ENCODE data around the gene PASK.
"Not testable (repeated sequence)": the region's sequence is repeated elsewhere in the genome, so short reads cannot be mapped to it uniquely, and the experiment has no call there.

The PASK gene

GRCh38 chr2:241123816-241124536 lies 25.3 kb downstream of the PASK start:
- DNase-seq = peak; percentile 42

GRCh38 chr2:241122376-241123002 lies 26.8 kb downstream of the PASK start:
- DNase-seq = no peak

GRCh38 chr2:241121008-241121407 lies 28.3 kb downstream of the PASK start:
- DNase-seq = no peak

DNA sequence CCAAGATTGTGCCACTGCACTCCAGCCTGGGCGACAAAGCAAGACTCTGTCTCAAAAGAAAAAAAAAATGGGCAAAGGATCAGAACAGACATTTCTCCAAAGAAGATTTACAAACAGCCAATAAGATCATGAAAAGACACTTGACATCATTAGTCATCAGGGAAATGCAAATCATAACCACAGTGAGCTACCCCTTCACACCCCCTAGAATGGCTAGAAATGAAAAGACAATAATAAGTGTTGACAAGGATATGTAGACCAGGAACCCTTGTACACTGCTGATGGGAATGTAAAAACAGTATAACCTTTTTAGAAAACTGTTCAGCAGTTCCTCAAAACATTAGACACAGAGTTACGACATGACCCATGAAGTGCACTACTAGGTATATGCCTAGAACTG lies 28.8 kb downstream of the PASK start:
- no peak for DNase-seq

DNA sequence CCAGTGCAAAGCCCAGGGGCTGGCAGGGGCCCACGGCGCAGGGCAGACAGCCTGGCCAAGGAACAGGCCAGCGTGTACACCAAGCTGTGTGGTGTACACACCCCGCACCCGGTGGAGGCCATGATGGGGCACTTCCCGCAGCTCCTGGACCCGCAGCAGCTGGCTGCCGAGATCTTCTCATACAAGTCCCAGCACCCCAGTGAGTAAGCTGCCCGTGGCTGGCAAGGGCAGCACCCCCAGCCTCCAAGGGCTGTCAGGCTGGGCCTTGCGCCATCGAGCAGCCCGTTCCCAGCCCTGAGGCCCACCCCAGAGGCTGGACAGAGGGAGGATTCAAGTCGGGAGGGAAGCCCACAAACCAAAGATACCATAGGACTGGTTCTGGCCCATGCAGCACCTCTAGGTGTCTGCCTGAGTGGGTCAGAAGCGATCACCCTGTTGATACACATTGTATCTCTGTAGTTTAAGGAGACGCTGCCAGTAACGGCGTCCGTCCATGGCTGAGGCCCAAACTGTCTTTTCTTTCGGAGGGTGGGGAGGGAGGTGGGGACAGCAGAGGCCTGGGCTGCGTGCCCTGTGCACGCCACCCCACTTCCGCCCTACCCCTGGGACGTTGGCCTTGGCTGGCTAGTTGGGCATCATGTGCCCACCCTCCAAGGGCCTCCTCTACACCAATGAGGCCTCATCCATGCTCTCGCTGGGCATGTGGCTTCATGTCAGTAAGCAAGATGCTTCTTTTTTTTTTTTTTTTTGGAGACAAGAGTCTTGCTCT lies 30.4 kb downstream of the PASK start:
- no peak for DNase-seq

DNA sequence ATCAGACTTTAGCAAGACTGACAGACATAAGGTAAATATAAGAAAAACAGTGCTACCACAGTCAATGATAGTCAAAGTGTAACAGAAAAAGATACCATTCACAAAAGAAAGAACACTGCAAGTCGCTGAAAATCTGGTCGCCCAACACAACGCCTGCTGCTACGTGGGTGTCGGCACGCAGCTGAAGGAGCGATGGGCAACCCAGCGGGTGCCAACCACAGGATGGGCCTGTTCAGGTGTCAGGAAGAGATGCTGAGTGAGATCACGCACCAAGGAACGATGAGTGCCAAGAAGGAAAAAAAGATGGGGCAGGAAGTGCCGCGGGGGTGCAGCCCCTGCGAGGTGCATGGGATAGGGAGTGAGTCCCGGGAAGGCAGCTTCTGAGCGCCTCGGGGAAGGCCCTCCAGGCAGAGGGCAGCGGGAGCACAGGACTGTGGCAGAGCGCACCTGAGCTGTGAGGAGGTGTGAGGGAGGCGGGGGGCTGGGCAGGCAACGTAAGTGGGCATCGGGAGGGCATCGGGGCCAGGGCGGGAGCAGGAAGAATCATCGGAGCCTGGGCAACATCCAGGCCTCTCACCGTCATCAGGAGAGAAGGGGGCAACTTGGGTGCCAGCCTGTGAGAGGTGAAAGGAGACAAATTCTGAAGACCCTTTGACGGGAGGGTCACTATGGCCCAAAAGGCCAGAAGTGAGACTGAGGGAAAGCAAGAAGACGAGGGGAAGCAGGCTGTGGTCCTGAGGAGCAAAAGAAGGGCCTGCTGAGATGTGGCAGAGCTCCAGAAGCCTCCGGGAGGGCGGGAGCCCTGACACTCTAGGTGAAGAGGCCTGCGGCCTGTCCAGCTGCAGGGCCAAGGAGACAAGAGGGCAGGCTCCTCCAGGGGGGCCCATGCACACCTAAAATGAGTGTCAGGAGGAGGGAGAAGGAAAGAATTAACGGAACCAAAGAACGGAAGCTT lies 32.4 kb downstream of the PASK start:
- DNase-seq = no peak

DNA sequence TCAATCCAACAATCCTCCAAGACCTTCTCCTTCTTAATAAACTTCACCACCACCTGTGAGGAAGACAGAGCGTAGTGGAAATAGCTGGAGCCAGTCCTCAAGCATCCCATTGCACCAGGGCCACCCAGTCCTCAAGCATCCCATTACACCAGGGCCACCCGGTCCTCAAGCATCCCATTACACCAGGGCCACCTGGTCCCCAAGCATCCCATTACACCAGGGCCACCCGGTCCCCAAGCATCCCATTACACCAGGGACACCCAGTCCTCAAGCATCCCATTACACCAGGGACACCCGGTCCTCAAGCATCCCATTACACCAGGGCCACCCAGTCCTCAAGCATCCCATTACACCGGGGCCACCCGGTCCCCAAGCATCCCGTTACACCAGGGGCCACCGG lies 33.9 kb downstream of the PASK start:
- no peak for DNase-seq

DNA sequence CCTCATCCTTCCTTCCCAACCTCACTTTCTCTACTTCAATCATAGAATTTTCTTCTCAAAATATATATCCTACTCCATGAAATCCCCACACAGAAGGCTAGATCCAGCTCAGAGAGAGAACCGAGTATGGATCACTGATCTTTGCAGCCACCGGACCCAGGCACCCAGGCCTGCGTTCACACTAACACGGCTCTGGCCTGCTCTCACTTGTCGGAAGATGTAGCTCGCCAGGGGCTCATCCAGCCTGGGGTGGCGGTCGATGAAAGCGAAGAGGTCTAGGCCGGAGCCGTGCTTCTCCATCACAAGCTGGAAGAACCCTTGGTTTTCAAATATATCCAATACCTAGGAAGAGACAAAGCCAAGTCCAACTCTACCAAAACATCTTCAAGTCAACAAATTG lies 34.4 kb downstream of the PASK start:
- no peak for DNase-seq

- no peak for DNase-seq
Measured at GRCh38 chr2:241112592-241112991, 36.7 kb downstream of the PASK start.

DNA sequence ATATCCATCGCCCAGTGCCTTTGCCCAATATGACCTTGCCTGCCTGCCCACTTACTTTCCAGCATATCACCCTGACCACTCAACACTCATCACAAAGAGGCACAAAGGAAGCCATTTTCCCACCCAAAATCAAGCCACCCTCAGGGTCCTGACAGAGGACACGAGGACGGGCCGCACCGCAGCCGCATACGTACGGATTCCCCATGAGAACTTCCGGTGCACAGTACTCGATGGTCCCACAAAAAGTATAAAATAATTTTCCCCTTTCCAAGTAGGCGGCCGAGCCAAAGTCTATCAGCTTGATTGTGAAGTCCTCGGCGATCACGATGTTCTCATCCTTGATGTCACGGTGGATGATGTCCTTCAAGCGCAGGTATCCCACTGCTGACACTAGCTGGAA lies 37.2 kb downstream of the PASK start:
- DNase-seq = no peak

DNA sequence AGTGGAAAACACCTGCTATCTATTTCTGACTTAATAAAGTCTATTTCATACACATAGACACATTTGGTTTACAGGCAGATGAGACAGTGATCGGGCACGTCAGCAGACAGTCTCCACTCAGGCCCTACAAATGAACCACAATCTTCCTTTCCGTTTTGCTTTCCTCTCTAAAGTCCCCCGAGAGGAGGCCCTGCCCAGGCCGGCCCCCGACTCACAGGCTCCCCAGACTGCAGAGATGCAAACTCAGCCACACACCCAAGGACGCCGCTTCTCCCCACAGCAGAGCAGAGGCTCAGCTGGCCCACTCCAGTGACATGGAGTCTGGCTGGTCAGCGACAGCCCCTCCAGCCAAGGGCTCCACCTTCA lies 37.8 kb downstream of the PASK start:
- DNase-seq = no peak

DNA sequence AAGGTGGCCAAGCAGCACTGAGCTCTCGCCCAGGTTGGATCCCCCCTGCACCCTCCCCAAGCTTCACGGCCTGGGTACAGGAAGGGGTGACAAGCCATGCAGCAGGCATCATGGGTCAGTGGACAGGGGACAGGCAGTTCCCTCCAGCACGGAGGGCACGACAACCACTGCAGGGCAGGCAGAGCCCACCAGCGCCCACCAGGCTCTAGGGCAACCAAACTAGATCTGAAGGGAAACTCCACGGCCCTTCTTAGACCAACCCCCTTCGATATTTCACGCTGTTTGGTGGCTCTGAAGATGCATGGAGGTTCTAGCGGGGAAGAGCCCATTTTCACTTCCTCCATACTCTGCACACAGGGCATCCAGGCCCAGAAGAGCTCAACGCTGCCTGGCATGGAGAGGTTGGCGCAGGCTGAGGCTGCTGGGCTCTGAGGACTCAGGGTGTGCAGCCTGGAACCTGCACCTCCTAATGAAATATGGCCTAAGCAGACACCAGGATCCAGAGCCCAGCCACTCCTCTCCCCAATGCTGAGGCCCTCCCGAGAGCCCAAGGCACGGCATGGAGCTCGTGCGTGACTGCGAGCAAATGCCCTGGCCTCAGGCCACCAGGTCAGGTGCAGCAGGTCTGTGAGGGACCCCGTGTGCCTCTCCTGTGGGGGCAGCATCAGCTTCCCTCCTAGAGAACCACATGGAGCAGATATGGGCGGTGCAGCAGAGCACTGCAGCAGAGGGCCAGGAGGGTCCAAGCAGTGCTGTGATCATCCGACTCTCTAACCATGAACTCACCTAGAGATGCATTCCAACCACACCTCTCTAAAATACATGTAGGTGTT lies 38.4 kb downstream of the PASK start:
- DNase-seq = no peak

DNA sequence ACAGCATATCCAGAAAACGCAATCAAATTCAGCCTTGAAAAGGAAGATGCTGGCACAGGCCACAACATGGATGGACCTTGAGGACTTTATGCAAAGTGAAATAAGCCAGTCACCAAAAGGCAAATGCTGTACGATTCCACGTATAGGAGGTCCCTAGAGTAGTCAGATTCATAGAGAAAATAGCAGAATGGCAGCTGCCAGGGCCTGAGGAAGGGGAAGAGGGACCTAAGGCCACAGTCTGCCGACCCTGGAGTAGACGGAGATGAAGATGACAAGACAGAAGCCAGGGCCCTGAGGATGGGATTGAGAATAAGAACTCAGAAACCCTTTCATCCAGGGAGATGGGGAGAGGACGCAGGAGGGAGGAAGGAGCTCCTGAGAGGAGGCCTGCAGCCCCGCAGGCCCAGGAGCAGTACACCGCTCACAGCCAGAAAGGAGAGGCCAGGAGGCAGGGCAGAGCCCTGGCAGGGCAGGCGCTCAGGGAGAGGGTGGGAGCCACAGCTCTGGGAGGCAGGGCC lies 39.1 kb downstream of the PASK start:
- no peak for DNase-seq

DNA sequence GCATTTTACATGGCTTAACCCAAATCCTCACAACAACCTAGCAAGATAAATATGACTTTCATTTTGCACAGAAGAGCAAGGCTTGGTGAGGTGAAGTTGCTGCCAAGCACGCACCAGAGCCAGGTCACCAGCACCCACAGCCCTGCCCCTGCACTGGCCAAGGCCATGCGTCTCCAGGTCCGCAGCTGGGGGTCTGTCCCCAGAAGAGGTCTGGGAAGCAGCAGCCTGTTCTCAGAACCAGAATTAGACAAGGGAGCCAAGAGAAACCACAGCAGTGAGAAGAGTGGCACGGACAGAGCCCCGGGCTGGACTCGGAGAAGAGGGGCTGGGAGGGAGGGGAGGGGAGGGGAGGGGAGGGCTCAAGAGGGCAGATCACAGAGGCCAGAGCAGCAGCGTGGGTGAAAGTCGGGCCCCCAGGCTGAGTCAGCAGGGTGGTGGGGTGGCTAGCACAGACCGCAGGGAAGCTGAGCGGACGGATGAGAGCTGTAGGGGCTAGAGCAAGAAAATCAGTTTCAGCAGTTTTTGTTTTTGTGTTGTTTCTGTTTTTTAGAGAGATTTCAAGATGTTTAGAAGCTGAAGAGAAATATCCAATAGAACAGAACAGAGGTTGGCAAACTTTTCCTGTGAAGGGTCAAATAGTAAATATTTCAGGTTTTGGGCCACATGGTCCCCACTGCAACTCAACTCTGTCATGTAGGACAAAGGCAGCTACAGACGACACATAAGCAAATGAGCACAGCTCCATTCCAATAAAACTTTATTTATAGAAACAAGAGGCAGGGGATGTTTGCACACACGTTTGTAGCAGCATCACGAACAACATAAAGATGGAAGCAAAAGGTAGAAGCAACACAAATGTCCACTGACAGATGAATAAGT lies 39.8 kb downstream of the PASK start:
- no peak for DNase-seq

DNA sequence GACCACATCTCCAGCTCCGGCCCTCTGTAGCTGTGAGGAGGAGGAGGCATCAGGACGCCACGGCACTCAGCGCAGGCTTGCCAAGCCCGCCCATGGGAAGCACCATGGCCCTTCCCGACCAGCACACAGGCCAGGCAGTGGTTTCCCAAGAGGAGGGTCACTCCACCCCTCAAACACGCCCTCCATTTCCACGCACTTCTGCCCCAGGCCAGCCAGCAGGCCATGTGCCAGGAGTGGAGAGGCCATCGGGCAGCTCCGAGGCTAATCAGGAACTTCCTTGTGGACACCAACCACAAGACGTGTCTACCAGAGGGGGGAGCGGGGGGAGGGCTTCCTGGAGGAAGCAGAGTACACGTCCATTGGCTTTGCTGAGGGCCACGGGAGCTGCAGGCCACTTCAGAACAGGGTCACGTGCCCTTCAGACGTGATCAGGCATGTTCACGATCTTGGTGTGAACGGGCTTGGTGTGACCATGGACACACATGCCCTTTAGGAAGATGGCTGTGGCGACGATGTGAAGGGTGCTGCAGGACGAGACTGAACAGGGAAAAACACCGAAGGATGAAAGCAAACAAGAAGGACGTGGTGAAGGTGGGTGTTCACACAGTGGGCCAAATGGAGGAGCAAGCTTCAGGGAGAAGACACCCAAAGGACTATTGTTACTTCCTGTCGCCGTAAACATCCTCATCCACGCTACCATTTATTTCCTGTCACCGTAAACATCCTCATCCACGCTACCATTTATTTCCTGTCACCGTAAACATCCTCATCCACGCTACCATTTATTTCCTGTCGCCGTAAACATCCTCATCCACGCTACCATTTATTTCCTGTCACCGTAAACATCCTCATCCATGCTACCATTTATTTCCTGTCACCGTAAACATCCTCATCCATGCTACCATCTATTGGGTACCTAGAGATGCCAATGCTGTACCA lies 40.7 kb downstream of the PASK start:
- DNase-seq = peak; percentile 28

GRCh38 chr2:241107031-241107783 lies 42.1 kb downstream of the PASK start:
- no peak for DNase-seq

GRCh38 chr2:241105641-241106040 lies 43.6 kb downstream of the PASK start:
- DNase-seq = no peak

DNA sequence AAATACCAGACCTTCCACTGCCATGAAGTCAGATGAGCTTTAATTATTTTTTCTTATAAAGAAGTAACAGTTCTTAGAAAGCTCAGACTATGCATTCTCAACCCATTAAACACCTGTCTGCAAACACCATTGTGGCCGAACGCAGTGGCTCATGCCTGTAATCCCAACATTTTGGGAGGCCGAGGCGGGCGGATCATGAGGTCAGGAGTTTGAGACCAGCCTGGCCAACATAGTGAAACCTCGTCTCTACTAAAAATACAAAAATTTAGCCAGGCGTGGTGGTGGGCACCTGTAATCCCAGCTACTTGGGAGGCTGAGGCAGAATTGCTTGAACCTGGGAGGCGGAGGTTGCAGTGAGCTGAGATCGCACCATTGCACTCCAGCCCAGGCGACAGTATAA lies 44.7 kb downstream of the PASK start:
- not testable (repeated sequence) for DNase-seq

DNA sequence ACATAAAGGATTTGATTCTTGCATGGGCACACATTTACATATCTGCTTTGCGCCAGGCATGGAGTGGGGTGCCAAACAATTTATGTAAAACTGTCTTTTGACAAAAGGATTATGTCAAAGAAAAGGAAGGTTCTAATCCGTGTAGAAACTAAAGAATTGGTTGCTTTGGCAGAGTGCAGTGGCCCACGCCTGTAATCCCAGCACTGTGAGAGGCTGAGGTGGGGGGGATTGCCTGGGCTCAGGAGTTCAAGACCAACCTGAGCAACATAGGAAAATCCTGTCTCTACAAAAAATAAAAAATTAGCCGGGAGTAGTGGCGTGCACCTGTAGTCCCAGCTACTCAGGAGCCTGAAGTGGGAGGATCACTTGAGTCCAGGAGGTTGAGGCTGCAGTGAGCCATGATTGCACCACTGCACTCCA lies 46.1 kb downstream of the PASK start:
- no peak for DNase-seq

Data from activated CD4-positive, alpha-beta T cell treated with anti-CD3 and anti-CD28 coated beads, Interleukin-2, Interleukin-6, amounts not matched to agents 100 ng/mL and 50 ng/mL, durations not matched to agents 16 hours and 8 hours (primary cell).